ENCODE results near the gene PDHA2.
"Not testable (repeated sequence)": the region's sequence is repeated elsewhere in the genome, so short reads cannot be mapped to it uniquely, and the experiment has no call there.

The PDHA2 gene

GRCh38 chr4:95857761-95858160 lies 17.9 kb downstream of the PDHA2 start:
- no peak overlapping the region for H3K23ac ChIP-seq (ENCODE audit: low read length)
- no peak overlapping the region for H4K5ac ChIP-seq (ENCODE audit: low read length)
- H4K8ac ChIP-seq (ENCODE audit: low read depth, low read length): no peak overlapping the region
- no peak overlapping the region for H3K4me2 ChIP-seq (ENCODE audit: low read length)
- H3K18ac ChIP-seq (ENCODE audit: low read length): no peak overlapping the region
- WGBS (ENCODE audit: extremely low coverage, insufficient coverage, low lambda C conversion rate): no CpG with 5 or more reads among the region's 1 CpG
- H3K79me1 ChIP-seq (ENCODE audit: low read length): no peaks in the 10 kb centered on the region
- H3K56ac ChIP-seq (ENCODE audit: low read length): no peak overlapping the region
- H2AK5ac ChIP-seq (ENCODE audit: low read length): no peak overlapping the region
- no peaks in the 10 kb centered on the region for H3K4me1 ChIP-seq (ENCODE audit: control insufficient read depth, low read depth, low read length)
- H2BK5ac ChIP-seq (ENCODE audit: low read length): no peak overlapping the region
- no peak overlapping the region for H2BK120ac ChIP-seq (ENCODE audit: low read depth, low read length)
- DNase-seq: no peak
- H3K4me3 ChIP-seq (ENCODE audit: low read length): no peak overlapping the region
- no peak overlapping the region for H3K4ac ChIP-seq (ENCODE audit: low read depth, low read length)
- no peaks in the 10 kb centered on the region for H3K79me2 ChIP-seq (ENCODE audit: control insufficient read depth, insufficient read depth, low read length)
- H3K36me3 ChIP-seq (ENCODE audit: control insufficient read depth, insufficient read depth, low read length): no peaks in the 10 kb centered on the region
- H3K9ac ChIP-seq (ENCODE audit: low read length): no peak overlapping the region
- no peaks in the 10 kb centered on the region for H3K27me3 ChIP-seq (ENCODE audit: insufficient read depth, low read length, poor library complexity)
- H2BK15ac ChIP-seq (replicated peaks; ENCODE audit: low read depth): no peak overlapping the region
- no peak overlapping the region for H3K27ac ChIP-seq (ENCODE audit: low read depth, low read length)

- no peak overlapping the region for H3K56ac ChIP-seq (ENCODE audit: low read length)
- no peak overlapping the region for H3K23ac ChIP-seq (ENCODE audit: low read length)
- H3K9ac ChIP-seq (ENCODE audit: low read length): no peak overlapping the region
- H3K27me3 ChIP-seq (ENCODE audit: insufficient read depth, low read length, poor library complexity): no peaks in the 10 kb centered on the region
- no peak overlapping the region for H3K4me3 ChIP-seq (ENCODE audit: low read length)
- no peak overlapping the region for H3K27ac ChIP-seq (ENCODE audit: low read depth, low read length)
- H2AK5ac ChIP-seq (ENCODE audit: low read length): no peak overlapping the region
- no peak overlapping the region for H4K5ac ChIP-seq (ENCODE audit: low read length)
- no peak overlapping the region for H2BK120ac ChIP-seq (ENCODE audit: low read depth, low read length)
- no peak overlapping the region for H2BK5ac ChIP-seq (ENCODE audit: low read length)
- no peaks in the 10 kb centered on the region for H3K36me3 ChIP-seq (ENCODE audit: control insufficient read depth, insufficient read depth, low read length)
- no peaks in the 10 kb centered on the region for H3K79me1 ChIP-seq (ENCODE audit: low read length)
- no peak overlapping the region for H3K4me2 ChIP-seq (ENCODE audit: low read length)
- no peaks in the 10 kb centered on the region for H3K79me2 ChIP-seq (ENCODE audit: control insufficient read depth, insufficient read depth, low read length)
- no peak overlapping the region for H3K18ac ChIP-seq (ENCODE audit: low read length)
- no peak overlapping the region for H3K4ac ChIP-seq (ENCODE audit: low read depth, low read length)
- H3K4me1 ChIP-seq (ENCODE audit: control insufficient read depth, low read depth, low read length): no peaks in the 10 kb centered on the region
- peak; percentile 54 for DNase-seq
- H2BK15ac ChIP-seq (replicated peaks; ENCODE audit: low read depth): no peak overlapping the region
- H4K8ac ChIP-seq (ENCODE audit: low read depth, low read length): no peak overlapping the region
Measured at GRCh38 chr4:95867919-95868318, 28.0 kb downstream of the PDHA2 start.

GRCh38 chr4:95869414-95869813 lies 29.5 kb downstream of the PDHA2 start:
- not testable (repeated sequence) for H3K4ac ChIP-seq (ENCODE audit: low read depth, low read length); DNase-seq; H3K4me1 ChIP-seq (ENCODE audit: control insufficient read depth, low read depth, low read length); H3K79me2 ChIP-seq (ENCODE audit: control insufficient read depth, insufficient read depth, low read length); H2AK5ac ChIP-seq (ENCODE audit: low read length); H2BK5ac ChIP-seq (ENCODE audit: low read length); H3K18ac ChIP-seq (ENCODE audit: low read length); H2BK120ac ChIP-seq (ENCODE audit: low read depth, low read length); H3K56ac ChIP-seq (ENCODE audit: low read length); H3K23ac ChIP-seq (ENCODE audit: low read length); H3K4me3 ChIP-seq (ENCODE audit: low read length); H4K8ac ChIP-seq (ENCODE audit: low read depth, low read length); H4K5ac ChIP-seq (ENCODE audit: low read length); H3K4me2 ChIP-seq (ENCODE audit: low read length); H3K27ac ChIP-seq (ENCODE audit: low read depth, low read length); H3K27me3 ChIP-seq (ENCODE audit: insufficient read depth, low read length, poor library complexity); H3K79me1 ChIP-seq (ENCODE audit: low read length); H3K9ac ChIP-seq (ENCODE audit: low read length); H2BK15ac ChIP-seq (replicated peaks; ENCODE audit: low read depth); H3K36me3 ChIP-seq (ENCODE audit: control insufficient read depth, insufficient read depth, low read length)
- WGBS (ENCODE audit: extremely low coverage, insufficient coverage, low lambda C conversion rate): no CpG with 5 or more reads among the region's 1 CpG

- H3K79me1 ChIP-seq (ENCODE audit: low read length): no peaks in the 10 kb centered on the region
- H3K27ac ChIP-seq (ENCODE audit: low read depth, low read length): no peak overlapping the region
- WGBS (ENCODE audit: extremely low coverage, insufficient coverage, low lambda C conversion rate): no CpG with 5 or more reads among the region's 1 CpG
- H3K56ac ChIP-seq (ENCODE audit: low read length): no peak overlapping the region
- H2AK5ac ChIP-seq (ENCODE audit: low read length): no peak overlapping the region
- H2BK15ac ChIP-seq (replicated peaks; ENCODE audit: low read depth): no peak overlapping the region
- H3K9ac ChIP-seq (ENCODE audit: low read length): no peak overlapping the region
- no peak overlapping the region for H4K5ac ChIP-seq (ENCODE audit: low read length)
- H3K18ac ChIP-seq (ENCODE audit: low read length): no peak overlapping the region
- H3K79me2 ChIP-seq (ENCODE audit: control insufficient read depth, insufficient read depth, low read length): no peaks in the 10 kb centered on the region
- no peaks in the 10 kb centered on the region for H3K36me3 ChIP-seq (ENCODE audit: control insufficient read depth, insufficient read depth, low read length)
- H3K4ac ChIP-seq (ENCODE audit: low read depth, low read length): no peak overlapping the region
- H3K4me2 ChIP-seq (ENCODE audit: low read length): no peak overlapping the region
- H4K8ac ChIP-seq (ENCODE audit: low read depth, low read length): no peak overlapping the region
- H3K4me3 ChIP-seq (ENCODE audit: low read length): no peak overlapping the region
- H2BK5ac ChIP-seq (ENCODE audit: low read length): no peak overlapping the region
- no peak overlapping the region for H3K23ac ChIP-seq (ENCODE audit: low read length)
- no peak overlapping the region for H2BK120ac ChIP-seq (ENCODE audit: low read depth, low read length)
- DNase-seq: peak; percentile 6
- no peaks in the 10 kb centered on the region for H3K4me1 ChIP-seq (ENCODE audit: control insufficient read depth, low read depth, low read length)
- H3K27me3 ChIP-seq (ENCODE audit: insufficient read depth, low read length, poor library complexity): no peaks in the 10 kb centered on the region
Measured at GRCh38 chr4:95869961-95870500, 30.1 kb downstream of the PDHA2 start.

GRCh38 chr4:95877636-95878035 lies 37.7 kb downstream of the PDHA2 start:
- H3K79me2 ChIP-seq (ENCODE audit: control insufficient read depth, insufficient read depth, low read length): no peaks in the 10 kb centered on the region
- no peak overlapping the region for H2AK5ac ChIP-seq (ENCODE audit: low read length)
- H3K18ac ChIP-seq (ENCODE audit: low read length): no peak overlapping the region
- WGBS (ENCODE audit: extremely low coverage, insufficient coverage, low lambda C conversion rate): no CpG with 5 or more reads among the region's 1 CpG
- no peak overlapping the region for H3K4ac ChIP-seq (ENCODE audit: low read depth, low read length)
- H2BK120ac ChIP-seq (ENCODE audit: low read depth, low read length): no peak overlapping the region
- H3K56ac ChIP-seq (ENCODE audit: low read length): no peak overlapping the region
- H3K4me3 ChIP-seq (ENCODE audit: low read length): no peak overlapping the region
- no peak for DNase-seq
- H4K5ac ChIP-seq (ENCODE audit: low read length): no peak overlapping the region
- no peaks in the 10 kb centered on the region for H3K4me1 ChIP-seq (ENCODE audit: control insufficient read depth, low read depth, low read length)
- no peak overlapping the region for H4K8ac ChIP-seq (ENCODE audit: low read depth, low read length)
- H3K27ac ChIP-seq (ENCODE audit: low read depth, low read length): no peak overlapping the region
- no peaks in the 10 kb centered on the region for H3K79me1 ChIP-seq (ENCODE audit: low read length)
- no peak overlapping the region for H2BK15ac ChIP-seq (replicated peaks; ENCODE audit: low read depth)
- no peak overlapping the region for H3K4me2 ChIP-seq (ENCODE audit: low read length)
- H3K9ac ChIP-seq (ENCODE audit: low read length): no peak overlapping the region
- no peak overlapping the region for H2BK5ac ChIP-seq (ENCODE audit: low read length)
- H3K27me3 ChIP-seq (ENCODE audit: insufficient read depth, low read length, poor library complexity): no peaks in the 10 kb centered on the region
- no peak overlapping the region for H3K23ac ChIP-seq (ENCODE audit: low read length)
- H3K36me3 ChIP-seq (ENCODE audit: control insufficient read depth, insufficient read depth, low read length): no peaks in the 10 kb centered on the region

GRCh38 chr4:95887551-95887950 lies 47.7 kb downstream of the PDHA2 start:
- H3K79me2 ChIP-seq (ENCODE audit: control insufficient read depth, insufficient read depth, low read length): no peaks in the 10 kb centered on the region
- no peaks in the 10 kb centered on the region for H3K27me3 ChIP-seq (ENCODE audit: insufficient read depth, low read length, poor library complexity)
- H3K9ac ChIP-seq (ENCODE audit: low read length): no peak overlapping the region
- no peaks in the 10 kb centered on the region for H3K4me1 ChIP-seq (ENCODE audit: control insufficient read depth, low read depth, low read length)
- WGBS (ENCODE audit: extremely low coverage, insufficient coverage, low lambda C conversion rate): no CpG with 5 or more reads among the region's 3 CpGs
- H2BK15ac ChIP-seq (replicated peaks; ENCODE audit: low read depth): no peak overlapping the region
- no peak overlapping the region for H3K4me3 ChIP-seq (ENCODE audit: low read length)
- no peak overlapping the region for H3K27ac ChIP-seq (ENCODE audit: low read depth, low read length)
- H3K4ac ChIP-seq (ENCODE audit: low read depth, low read length): no peak overlapping the region
- no peak overlapping the region for H3K18ac ChIP-seq (ENCODE audit: low read length)
- no peaks in the 10 kb centered on the region for H3K36me3 ChIP-seq (ENCODE audit: control insufficient read depth, insufficient read depth, low read length)
- H2BK5ac ChIP-seq (ENCODE audit: low read length): no peak overlapping the region
- no peak overlapping the region for H3K23ac ChIP-seq (ENCODE audit: low read length)
- H3K4me2 ChIP-seq (ENCODE audit: low read length): no peak overlapping the region
- no peaks in the 10 kb centered on the region for H3K79me1 ChIP-seq (ENCODE audit: low read length)
- no peak overlapping the region for H4K8ac ChIP-seq (ENCODE audit: low read depth, low read length)
- no peak overlapping the region for H2AK5ac ChIP-seq (ENCODE audit: low read length)
- no peak overlapping the region for H2BK120ac ChIP-seq (ENCODE audit: low read depth, low read length)
- no peak for DNase-seq
- H4K5ac ChIP-seq (ENCODE audit: low read length): no peak overlapping the region
- no peak overlapping the region for H3K56ac ChIP-seq (ENCODE audit: low read length)
